D341Med (cell line): ENCODE results near the gene ACTR8.
A peak's percentile ranks its signal among the peaks of the same experiment; 100 is the strongest.
"Not testable (repeated sequence)": the region's sequence is repeated elsewhere in the genome, so short reads cannot be mapped to it uniquely, and the experiment has no call there.

ENCODE experiments used
- DNase-seq: peaks from one replicate; pipeline ENCODE4 v3.0.0; 2012; ENCODE audit warnings: low spot score

The ACTR8 gene

GRCh38 chr3:53881691-53882593 lies at the start of gene ACTR8:
Gene ACTR8, minus strand, starts transcription at chr3:53882152. Its CDS starts 51 bp downstream, at chr3:53882101.
- DNase-seq = peak; percentile 98

- DNase-seq = not testable (repeated sequence)
Observed at GRCh38 chr3:53927208-53927872, 45.4 kb upstream of the ACTR8 start.

- DNase-seq = peak; percentile 30
Observed at GRCh38 chr3:53921296-53921695, 39.3 kb upstream of the ACTR8 start.

GRCh38 chr3:53919741-53920140 lies 37.8 kb upstream of the ACTR8 start:
- DNase-seq = no peak

GRCh38 chr3:53913401-53913800 lies 31.4 kb upstream of the ACTR8 start:
- no peak for DNase-seq

GRCh38 chr3:53902711-53903110 lies 20.8 kb upstream of the ACTR8 start:
- no peak for DNase-seq

- DNase-seq = no peak
Observed at GRCh38 chr3:53902067-53902466, 20.1 kb upstream of the ACTR8 start.

GRCh38 chr3:53900666-53901331 lies 18.8 kb upstream of the ACTR8 start:
- no peak for DNase-seq

- DNase-seq = no peak
Observed at GRCh38 chr3:53899750-53900149, 17.8 kb upstream of the ACTR8 start.

- DNase-seq = no peak
Observed at GRCh38 chr3:53892286-53892637, 10.3 kb upstream of the ACTR8 start.

GRCh38 chr3:53891497-53892285 lies 9.7 kb upstream of the ACTR8 start, which contains the start of gene SELENOK:
Gene SELENOK, minus strand, starts transcription at chr3:53891859.
- peak; percentile 95 for DNase-seq

- no peak for DNase-seq
Observed at GRCh38 chr3:53890726-53891475, 8.9 kb upstream of the ACTR8 start.

- no peak for DNase-seq
Observed at GRCh38 chr3:53888232-53888631, 6.3 kb upstream of the ACTR8 start.

GRCh38 chr3:53887446-53887845 lies 5.5 kb upstream of the ACTR8 start:
- no peak for DNase-seq

- DNase-seq = no peak
Observed at GRCh38 chr3:53885239-53885638, 3.3 kb upstream of the ACTR8 start.

GRCh38 chr3:53884623-53885022 lies 2.7 kb upstream of the ACTR8 start:
- no peak for DNase-seq

GRCh38 chr3:53883008-53883407 lies 1.1 kb upstream of the ACTR8 start:
- DNase-seq = no peak

GRCh38 chr3:53880396-53881345 lies 1.3 kb downstream of the ACTR8 start:
- DNase-seq = no peak

GRCh38 chr3:53865732-53866499 lies 16.0 kb downstream of the ACTR8 start:
- DNase-seq = no peak
